GM21825 (cell line): ENCODE measurements around the gene RPTOR.

Source experiments
- ATAC-seq: cut with Tn5 transposase; IDR thresholded peaks from one replicate; pipeline ENCODE4 v1.9.1; 2021; ENCODE audit warnings: mild to moderate bottlenecking, moderate library complexity; ENCODE audit not compliant: unreplicated experiment

RPTOR gene

GRCh38 chr17:80774146-80774545, 229.5 kb downstream of the RPTOR start:
- ATAC-seq, result no peak

GRCh38 chr17:80774643-80775281, 230.1 kb downstream of the RPTOR start:
- ATAC-seq, result no peak

DNA sequence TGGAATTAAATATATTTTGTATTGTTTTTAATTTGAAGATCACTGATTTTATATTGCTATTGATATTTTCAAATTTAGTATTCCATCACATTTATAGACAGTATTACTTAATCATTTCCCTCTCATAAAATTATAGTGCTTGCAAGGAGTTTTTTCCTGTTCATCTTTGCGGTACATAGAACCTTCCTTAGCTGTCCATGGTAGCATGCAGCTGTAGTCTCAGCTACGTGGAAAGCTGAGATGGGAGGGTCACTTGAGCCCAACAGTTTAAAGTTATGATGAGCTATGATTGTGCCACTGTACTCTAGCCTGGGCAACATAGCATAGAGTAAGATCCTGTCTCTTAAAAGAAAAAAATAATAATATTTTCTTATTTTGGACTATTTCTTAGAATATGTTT, 231.2 kb downstream of the RPTOR start:
- ATAC-seq, result no peak

- no peak for ATAC-seq
Measured at GRCh38 chr17:80777274-80777673, 232.6 kb downstream of the RPTOR start.

- no peak for ATAC-seq
Measured at GRCh38 chr17:80778716-80779115, 234.1 kb downstream of the RPTOR start.

- no peak for ATAC-seq
Measured at GRCh38 chr17:80779336-80779735, 234.7 kb downstream of the RPTOR start.

DNA sequence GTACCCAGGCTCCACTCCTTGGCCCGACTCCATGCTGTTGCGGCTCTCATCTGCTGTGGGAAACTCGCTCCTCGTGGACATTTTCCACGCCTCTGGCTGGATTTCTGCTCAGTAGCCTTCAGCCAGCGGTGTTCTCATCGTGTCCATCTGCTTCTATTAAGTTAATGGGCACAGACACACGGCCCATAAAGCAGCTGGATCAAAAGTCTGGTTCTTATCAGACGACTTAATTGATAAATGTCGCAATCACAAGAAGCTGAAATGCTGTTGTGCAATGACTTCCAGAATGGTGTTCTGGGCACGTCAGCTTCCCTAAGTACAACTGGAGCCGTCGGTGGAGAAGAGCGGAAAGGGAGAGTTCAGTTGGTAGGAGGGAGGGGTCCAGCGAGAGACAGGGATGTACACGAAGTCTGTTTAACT, 235.3 kb downstream of the RPTOR start:
- ATAC-seq, result no peak

GRCh38 chr17:80780381-80781198, 236.0 kb downstream of the RPTOR start:
- ATAC-seq, result no peak

DNA sequence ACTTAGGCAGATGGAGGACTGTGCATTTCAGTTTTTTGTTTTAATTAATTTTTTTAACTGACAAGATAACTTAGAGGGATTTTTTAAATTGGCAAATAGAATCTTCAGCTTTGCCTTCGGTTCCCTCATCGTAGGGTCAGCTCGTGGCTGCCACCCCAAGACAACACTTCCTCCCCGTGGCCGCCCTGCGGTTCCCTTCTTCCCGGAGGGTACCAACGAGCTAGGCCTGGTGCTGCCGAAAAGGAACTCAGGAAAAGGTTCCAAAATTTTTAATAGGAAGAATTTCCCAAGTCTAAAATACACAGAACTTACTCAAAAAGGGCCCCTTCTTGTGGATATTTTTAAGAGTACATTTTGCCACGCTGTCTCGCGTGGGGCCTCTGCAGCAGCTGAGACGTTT, 236.6 kb downstream of the RPTOR start:
- no peak for ATAC-seq

DNA sequence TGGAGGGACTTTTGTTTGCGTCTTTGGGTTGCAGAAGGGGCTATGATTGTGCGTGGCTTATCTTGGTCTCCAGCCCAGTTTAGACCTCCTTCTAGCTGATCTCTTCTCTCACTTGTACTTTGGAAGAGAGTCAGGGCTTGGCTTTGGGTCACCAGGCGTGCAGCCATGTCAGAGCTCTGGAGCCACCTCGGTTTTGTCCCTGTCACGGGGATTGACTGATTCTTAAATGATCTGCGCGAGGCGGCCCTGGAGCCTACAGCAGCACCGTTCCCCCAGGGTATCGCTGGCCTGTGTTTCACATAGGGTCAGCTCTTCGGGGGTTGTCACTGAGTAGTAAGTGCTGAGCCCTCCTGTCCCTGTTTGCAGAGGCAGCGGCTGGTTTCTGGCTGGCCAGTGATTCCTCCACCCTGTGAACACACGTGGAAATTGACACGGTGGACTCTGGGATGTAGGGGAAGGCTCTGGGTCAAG, 237.2 kb downstream of the RPTOR start:
- ATAC-seq, result no peak

DNA sequence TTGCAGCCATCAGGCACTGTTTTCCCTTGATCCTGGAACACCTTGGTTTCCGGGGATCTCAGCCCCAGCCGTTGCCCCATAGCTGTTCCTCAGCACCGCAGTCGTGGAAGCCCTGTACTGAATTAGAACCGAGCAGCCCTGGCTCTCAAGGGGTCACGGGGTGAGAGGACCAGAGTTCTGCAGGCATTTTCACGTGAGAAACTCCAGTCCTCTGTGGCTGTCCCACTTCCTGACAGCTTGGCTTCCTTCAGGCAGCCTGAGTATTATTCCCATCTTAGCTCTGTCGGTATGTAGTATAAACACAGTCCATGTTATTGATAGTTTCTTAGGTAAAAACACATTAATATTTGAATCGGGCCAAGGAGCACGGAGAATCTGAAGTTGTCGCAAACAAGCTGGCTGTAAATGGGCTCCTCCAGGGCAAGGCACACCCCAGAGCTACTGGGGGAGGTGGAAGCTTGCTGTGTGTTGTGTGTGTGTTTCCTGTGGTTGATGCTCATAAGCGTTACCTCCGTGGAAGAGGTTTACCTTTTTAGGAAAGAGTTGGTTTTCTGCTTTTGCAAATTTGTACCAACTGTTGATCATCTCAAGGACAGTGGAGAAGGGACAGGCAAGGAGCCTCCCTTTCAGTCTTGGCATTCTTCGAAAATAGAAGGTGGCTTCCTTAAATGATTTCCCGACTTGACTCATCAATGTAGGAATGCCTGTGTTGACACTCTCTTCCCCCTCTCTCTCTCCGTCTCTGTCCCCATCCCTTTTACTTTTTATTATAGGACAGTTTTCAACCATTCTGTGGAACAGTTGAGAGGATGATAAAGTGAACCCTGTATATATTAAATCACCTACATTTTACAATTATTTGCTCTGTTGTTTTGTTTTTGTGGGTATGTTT, 238.1 kb downstream of the RPTOR start:
- no peak for ATAC-seq

GRCh38 chr17:80783486-80783885, 238.8 kb downstream of the RPTOR start:
- ATAC-seq, result no peak

DNA sequence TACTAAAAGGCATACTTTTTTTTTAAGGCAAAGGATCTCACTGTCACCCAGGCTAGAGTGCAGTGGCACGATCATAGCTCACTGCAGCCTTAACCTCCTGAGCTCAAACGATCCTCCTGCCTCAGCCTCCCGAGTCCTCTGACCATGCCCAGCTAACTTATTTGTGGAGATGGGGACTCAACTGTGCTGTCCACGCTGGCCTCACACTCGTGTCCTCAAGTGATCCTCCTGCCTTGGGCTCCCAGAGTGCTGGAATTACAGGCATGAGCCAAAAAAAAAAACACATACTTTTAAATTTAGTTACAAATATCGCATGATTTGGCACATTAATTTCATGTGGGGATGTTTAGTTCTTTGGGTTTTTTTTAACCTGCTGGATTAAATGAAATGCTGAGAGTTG, 239.3 kb downstream of the RPTOR start:
- no peak for ATAC-seq

DNA sequence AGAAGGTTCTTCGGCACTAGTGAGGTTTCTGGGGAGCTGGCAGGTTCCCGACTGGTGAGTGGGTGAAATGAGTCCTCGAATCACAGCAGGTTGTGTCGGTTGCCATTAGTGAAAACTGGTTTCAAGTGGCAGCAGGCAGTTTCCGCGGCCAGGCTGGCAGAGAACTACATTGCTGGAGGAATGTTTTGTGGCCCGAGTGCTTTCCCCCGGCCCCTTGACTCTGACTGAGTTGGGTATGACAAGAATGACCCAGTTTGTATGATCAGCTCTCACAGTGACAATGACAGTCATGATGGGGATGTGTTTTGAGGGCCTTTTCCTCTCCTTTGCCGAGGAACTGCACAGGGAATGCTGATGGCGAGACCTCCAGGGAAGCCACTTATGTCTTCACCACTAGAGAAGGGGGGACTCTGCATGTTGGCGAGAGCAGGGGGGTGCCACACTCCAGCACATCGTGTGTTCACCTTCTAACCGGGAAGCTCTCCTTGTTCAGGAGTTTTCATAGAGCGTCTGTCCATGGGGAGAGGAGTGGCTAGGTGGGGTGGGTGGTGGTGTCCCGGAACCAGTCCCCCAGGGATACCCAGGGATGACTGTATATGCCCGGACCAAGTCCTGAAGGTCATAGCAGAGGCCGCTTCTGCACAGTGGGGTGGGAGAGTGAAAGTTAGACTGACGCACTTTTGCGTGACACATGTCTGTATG, 241.0 kb downstream of the RPTOR start:
- ATAC-seq, result no peak

GRCh38 chr17:80786470-80786869, 241.8 kb downstream of the RPTOR start:
- ATAC-seq, result no peak

GRCh38 chr17:80786887-80787286, 242.2 kb downstream of the RPTOR start:
- ATAC-seq, result no peak

DNA sequence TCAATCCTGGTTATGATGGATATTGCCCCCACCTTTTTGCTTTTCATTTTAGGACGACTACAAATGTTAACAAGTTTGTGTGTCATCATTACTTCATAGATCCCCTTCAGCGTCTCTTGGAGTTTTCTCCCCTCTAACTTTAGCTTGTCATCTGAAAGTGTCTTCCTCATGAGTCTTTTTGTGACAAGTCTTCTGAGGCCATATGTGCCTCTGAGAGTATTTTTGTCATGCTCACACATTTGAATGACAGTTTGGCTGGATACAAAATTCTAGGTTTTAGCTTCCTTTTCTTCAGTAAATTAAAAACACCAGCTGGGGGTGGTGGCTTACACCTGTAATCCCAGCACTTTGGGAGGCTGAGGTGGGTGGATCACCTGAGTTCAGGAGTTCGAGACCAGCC, 243.2 kb downstream of the RPTOR start:
- ATAC-seq, result no peak

- no peak for ATAC-seq
Measured at GRCh38 chr17:80789356-80789902, 244.8 kb downstream of the RPTOR start.

GRCh38 chr17:80790021-80790765, 245.6 kb downstream of the RPTOR start:
- peak; percentile 59 for ATAC-seq
